Panc1 (cell line): ENCODE data around the gene NIPAL3.

Experiments
- POLR2AphosphoS5 ChIP-seq: IDR thresholded peaks from 2 replicates; pipeline ENCODE4 v1.6.1; 2012; ENCODE audit warnings: mild to moderate bottlenecking, low read depth, low read length, moderate library complexity
- SIN3A ChIP-seq: IDR thresholded peaks from 2 replicates; pipeline ENCODE4 v1.6.1; 2012; ENCODE audit warnings: low read depth, mild to moderate bottlenecking, low read length, moderate library complexity, borderline replicate concordance; ENCODE audit not compliant: insufficient read depth
- TCF7L2 ChIP-seq: IDR thresholded peaks from 2 replicates; pipeline ENCODE4 v1.6.1; 2011; ENCODE audit warnings: mild to moderate bottlenecking, low read depth, low read length, inconsistent platforms
- TF ChIP-seq, protein P1 (sequence below): fragments of 450-650 bp; IDR thresholded peaks from 2 replicates; pipeline ENCODE4 v1.5.1; 2017; ENCODE audit warnings: mild to moderate bottlenecking
- TF ChIP-seq, protein P2 (sequence below), 2 experiments: IDR thresholded peaks; 2 replicates each; pipeline ENCODE4 v1.6.1; 2011 to 2012; ENCODE audit warnings: low read depth in 2 of 2, control low read depth in 1 of 2, low read length in 1 of 2, mild to moderate bottlenecking in 1 of 2, moderate library complexity in 1 of 2; ENCODE audit not compliant: insufficient read depth in 1 of 2

DNA sequence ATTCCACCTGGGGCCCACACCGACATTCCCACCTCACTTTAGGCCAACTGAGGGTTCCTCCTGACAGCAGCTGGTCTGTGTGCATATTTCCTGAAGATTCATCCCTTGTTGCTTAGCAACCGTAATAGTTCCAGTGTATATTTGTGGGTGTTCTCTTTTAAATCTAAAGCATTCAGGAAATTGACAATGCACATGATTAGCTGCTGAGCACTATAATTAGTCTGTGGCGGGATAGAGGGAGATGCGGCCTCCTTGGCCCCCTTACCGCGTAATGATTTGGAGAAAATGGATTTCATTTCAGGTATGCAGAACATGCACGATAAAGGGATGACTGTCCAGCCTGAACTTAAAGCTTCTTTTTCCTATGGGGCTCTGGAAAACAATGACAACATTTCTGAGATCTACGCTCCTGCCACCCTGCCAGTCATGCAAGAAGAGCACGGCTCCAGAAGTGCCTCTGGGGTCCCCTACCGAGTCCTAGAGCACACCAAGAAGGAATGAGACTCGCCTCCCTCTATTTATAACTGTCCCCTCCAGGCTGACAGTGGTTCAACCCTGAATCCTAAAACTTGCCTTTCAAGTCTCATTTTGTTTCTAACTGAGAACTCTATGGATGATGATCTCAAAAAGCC is 53.2 kb downstream of the NIPAL3 start:
- TF ChIP-seq POLR2AphosphoS5: no peak
- TF ChIP-seq, protein P1, sequence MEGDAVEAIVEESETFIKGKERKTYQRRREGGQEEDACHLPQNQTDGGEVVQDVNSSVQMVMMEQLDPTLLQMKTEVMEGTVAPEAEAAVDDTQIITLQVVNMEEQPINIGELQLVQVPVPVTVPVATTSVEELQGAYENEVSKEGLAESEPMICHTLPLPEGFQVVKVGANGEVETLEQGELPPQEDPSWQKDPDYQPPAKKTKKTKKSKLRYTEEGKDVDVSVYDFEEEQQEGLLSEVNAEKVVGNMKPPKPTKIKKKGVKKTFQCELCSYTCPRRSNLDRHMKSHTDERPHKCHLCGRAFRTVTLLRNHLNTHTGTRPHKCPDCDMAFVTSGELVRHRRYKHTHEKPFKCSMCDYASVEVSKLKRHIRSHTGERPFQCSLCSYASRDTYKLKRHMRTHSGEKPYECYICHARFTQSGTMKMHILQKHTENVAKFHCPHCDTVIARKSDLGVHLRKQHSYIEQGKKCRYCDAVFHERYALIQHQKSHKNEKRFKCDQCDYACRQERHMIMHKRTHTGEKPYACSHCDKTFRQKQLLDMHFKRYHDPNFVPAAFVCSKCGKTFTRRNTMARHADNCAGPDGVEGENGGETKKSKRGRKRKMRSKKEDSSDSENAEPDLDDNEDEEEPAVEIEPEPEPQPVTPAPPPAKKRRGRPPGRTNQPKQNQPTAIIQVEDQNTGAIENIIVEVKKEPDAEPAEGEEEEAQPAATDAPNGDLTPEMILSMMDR: no peak
- no peak for TF ChIP-seq SIN3A
- TF ChIP-seq, protein P2, sequence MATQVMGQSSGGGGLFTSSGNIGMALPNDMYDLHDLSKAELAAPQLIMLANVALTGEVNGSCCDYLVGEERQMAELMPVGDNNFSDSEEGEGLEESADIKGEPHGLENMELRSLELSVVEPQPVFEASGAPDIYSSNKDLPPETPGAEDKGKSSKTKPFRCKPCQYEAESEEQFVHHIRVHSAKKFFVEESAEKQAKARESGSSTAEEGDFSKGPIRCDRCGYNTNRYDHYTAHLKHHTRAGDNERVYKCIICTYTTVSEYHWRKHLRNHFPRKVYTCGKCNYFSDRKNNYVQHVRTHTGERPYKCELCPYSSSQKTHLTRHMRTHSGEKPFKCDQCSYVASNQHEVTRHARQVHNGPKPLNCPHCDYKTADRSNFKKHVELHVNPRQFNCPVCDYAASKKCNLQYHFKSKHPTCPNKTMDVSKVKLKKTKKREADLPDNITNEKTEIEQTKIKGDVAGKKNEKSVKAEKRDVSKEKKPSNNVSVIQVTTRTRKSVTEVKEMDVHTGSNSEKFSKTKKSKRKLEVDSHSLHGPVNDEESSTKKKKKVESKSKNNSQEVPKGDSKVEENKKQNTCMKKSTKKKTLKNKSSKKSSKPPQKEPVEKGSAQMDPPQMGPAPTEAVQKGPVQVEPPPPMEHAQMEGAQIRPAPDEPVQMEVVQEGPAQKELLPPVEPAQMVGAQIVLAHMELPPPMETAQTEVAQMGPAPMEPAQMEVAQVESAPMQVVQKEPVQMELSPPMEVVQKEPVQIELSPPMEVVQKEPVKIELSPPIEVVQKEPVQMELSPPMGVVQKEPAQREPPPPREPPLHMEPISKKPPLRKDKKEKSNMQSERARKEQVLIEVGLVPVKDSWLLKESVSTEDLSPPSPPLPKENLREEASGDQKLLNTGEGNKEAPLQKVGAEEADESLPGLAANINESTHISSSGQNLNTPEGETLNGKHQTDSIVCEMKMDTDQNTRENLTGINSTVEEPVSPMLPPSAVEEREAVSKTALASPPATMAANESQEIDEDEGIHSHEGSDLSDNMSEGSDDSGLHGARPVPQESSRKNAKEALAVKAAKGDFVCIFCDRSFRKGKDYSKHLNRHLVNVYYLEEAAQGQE (IDR thresholded peaks at IDR 0.05; ENCODE audit: insufficient read depth in 1 of 2, low read depth in 2 of 2, low read length in 1 of 2): no peak
- TF ChIP-seq TCF7L2: no peak
